Astrocyte (in vitro differentiated cells and primary cell): Measurements from ENCODE around the gene BOLL. TPM values are rescaled to one million over a fixed set of nuclear protein-coding genes. Genes with fewer than 3 reads are reported as not detected.

Source experiments
- DNase-seq: peaks from one replicate; pipeline ENCODE4 v3.0.0-alpha.2; 2010; ENCODE audit warnings: low read depth
- FAIRE-seq: peaks from 2 replicates; lab custom pipeline; 2011; peaks lifted over from hg19 to GRCh38; lab: Jason Lieb, UNC
- H2AFZ ChIP-seq: 2 replicates; pipeline ENCODE4 v1.6.0; 2012; ENCODE audit warnings: low read depth, low read length, inconsistent platforms
- H3K27ac ChIP-seq: 2 replicates; pipeline ENCODE4 v1.5.1; 2011; ENCODE audit warnings: low read depth, low read length, inconsistent platforms
- H3K27me3 ChIP-seq: 2 replicates; pipeline ENCODE4 v1.6.0; 2011; ENCODE audit warnings: low read length, inconsistent platforms; ENCODE audit not compliant: insufficient read depth
- H3K36me3 ChIP-seq: 2 replicates; pipeline ENCODE4 v1.5.1; 2011; ENCODE audit warnings: low read length, inconsistent platforms; ENCODE audit not compliant: insufficient read depth
- H3K4me1 ChIP-seq: 2 replicates; pipeline ENCODE4 v1.5.1; 2011; ENCODE audit warnings: low read length, inconsistent platforms; ENCODE audit not compliant: insufficient read depth
- H3K4me2 ChIP-seq: 2 replicates; pipeline ENCODE4 v1.6.0; 2012; ENCODE audit warnings: low read length, inconsistent platforms
- H3K4me3 ChIP-seq: 2 replicates; pipeline ENCODE4 v1.5.1; 2011; ENCODE audit warnings: low read depth, mild to moderate bottlenecking, low read length, inconsistent platforms; ENCODE audit not compliant: insufficient read depth
- H3K79me2 ChIP-seq: 2 replicates; pipeline ENCODE4 v1.6.0; 2012; ENCODE audit warnings: mild to moderate bottlenecking, low read length, inconsistent platforms; ENCODE audit not compliant: insufficient read depth
- H3K9ac ChIP-seq: 2 replicates; pipeline ENCODE4 v1.6.0; 2012; ENCODE audit warnings: mild to moderate bottlenecking, low read length, inconsistent platforms
- H3K9me3 ChIP-seq: 2 replicates; pipeline ENCODE4 v1.5.1; 2012; ENCODE audit warnings: low read depth, mild to moderate bottlenecking, low read length, inconsistent platforms; ENCODE audit not compliant: insufficient read depth
- H4K20me1 ChIP-seq: 2 replicates; pipeline ENCODE4 v1.6.0; 2012; ENCODE audit warnings: low read length, inconsistent platforms; ENCODE audit not compliant: insufficient read depth
- H3K27ac Mint-ChIP-seq: one replicate; pipeline ENCODE4 v1.8.0; 2021; ENCODE audit warnings: mild to moderate bottlenecking, mixed read lengths; ENCODE audit not compliant: unreplicated experiment
- H3K27me3 Mint-ChIP-seq: one replicate; pipeline ENCODE4 v1.8.0; 2021; ENCODE audit warnings: low read depth, mixed read lengths; ENCODE audit not compliant: unreplicated experiment
- H3K36me3 Mint-ChIP-seq: one replicate; pipeline ENCODE4 v1.8.0; 2021; ENCODE audit warnings: low read depth, mixed read lengths; ENCODE audit not compliant: unreplicated experiment
- H3K4me1 Mint-ChIP-seq: one replicate; pipeline ENCODE4 v1.8.0; 2021; ENCODE audit warnings: low read depth, mixed read lengths; ENCODE audit not compliant: unreplicated experiment
- H3K4me3 Mint-ChIP-seq: one replicate; pipeline ENCODE4 v1.8.0; 2021; ENCODE audit warnings: mild to moderate bottlenecking, moderate library complexity, mixed read lengths; ENCODE audit not compliant: unreplicated experiment
- H3K9me3 Mint-ChIP-seq: one replicate; pipeline ENCODE4 v1.8.0; 2021; ENCODE audit warnings: mild to moderate bottlenecking, mixed read lengths; ENCODE audit not compliant: unreplicated experiment
- CTCF ChIP-seq: IDR thresholded peaks from 2 replicates; pipeline ENCODE4 v1.5.1; 2011; ENCODE audit warnings: low read depth, mild to moderate bottlenecking, inconsistent platforms, low read length, moderate library complexity; ENCODE audit not compliant: insufficient read depth
- EZH2 ChIP-seq: IDR thresholded peaks from 2 replicates; pipeline ENCODE4 v1.6.1; 2012; ENCODE audit warnings: mild to moderate bottlenecking, low read length, inconsistent platforms; ENCODE audit not compliant: insufficient read depth
- total RNA-seq: library from RNA; stranded (reverse); gene quantifications from 2 replicates; pipeline ENCODE4 v1.2.1, GENCODE V29; 2021

BOLL gene
- total RNA-seq, 1 donor from 2014 or later = not detected

- H3K4me3 ChIP-seq = peak overlapping the region; percentile 40
- peaks cover 5% of the 10 kb centered on the region for H3K27me3 Mint-ChIP-seq
- no peaks in the 10 kb centered on the region for H3K4me1 ChIP-seq
- H3K4me1 Mint-ChIP-seq = no peaks in the 10 kb centered on the region
- H3K27me3 ChIP-seq = peaks cover 16% of the 10 kb centered on the region
- no peak overlapping the region for H3K27ac ChIP-seq
- H3K9ac ChIP-seq = no peak overlapping the region
- no peak overlapping the region for H3K4me3 Mint-ChIP-seq
- no peak for FAIRE-seq
- H4K20me1 ChIP-seq = no peaks in the 10 kb centered on the region
- H3K36me3 Mint-ChIP-seq = no peaks in the 10 kb centered on the region
- no peak overlapping the region for H3K27ac Mint-ChIP-seq
- peak overlapping the region; percentile 49 for H2AFZ ChIP-seq
- H3K9me3 Mint-ChIP-seq = peaks cover 2% of the 10 kb centered on the region
- peak overlapping the region; percentile 83 for H3K4me2 ChIP-seq
- TF ChIP-seq EZH2 = peak; percentile 85
- TF ChIP-seq CTCF = no peak
- H3K36me3 ChIP-seq = no peaks in the 10 kb centered on the region
- no peak for DNase-seq
- H3K79me2 ChIP-seq = no peaks in the 10 kb centered on the region
- H3K9me3 ChIP-seq = no peaks in the 10 kb centered on the region
Observed at GRCh38 chr2:197786010-197786877, 1.1 kb upstream of the BOLL start.

- no peaks in the 10 kb centered on the region for H4K20me1 ChIP-seq
- no peak for TF ChIP-seq CTCF
- no peak for TF ChIP-seq EZH2
Observed at GRCh38 chr2:197782126-197782525, 3.0 kb downstream of the BOLL start.

GRCh38 chr2:197779261-197779660, 5.9 kb downstream of the BOLL start:
- H3K4me3 ChIP-seq = no peak overlapping the region
- Mint-ChIP-seq H3K9me3 (no peaks in the 10 kb centered on the region), H3K4me3 (no peak overlapping the region), H3K4me1 (no peaks in the 10 kb centered on the region), H3K27me3 (no peaks in the 10 kb centered on the region), H3K27ac (no peak overlapping the region), H3K36me3 (no peaks in the 10 kb centered on the region)
- no peak overlapping the region for H3K27ac ChIP-seq
- peaks cover 4% of the 10 kb centered on the region for H3K27me3 ChIP-seq
- H3K4me2 ChIP-seq = no peak overlapping the region
- H3K36me3 ChIP-seq = no peaks in the 10 kb centered on the region
- no peaks in the 10 kb centered on the region for H3K9me3 ChIP-seq
- no peaks in the 10 kb centered on the region for H3K79me2 ChIP-seq
- H3K9ac ChIP-seq = no peak overlapping the region
- TF ChIP-seq EZH2 = no peak
- TF ChIP-seq CTCF = no peak
- no peak overlapping the region for H2AFZ ChIP-seq
- no peaks in the 10 kb centered on the region for H3K4me1 ChIP-seq
- no peak for DNase-seq
- H4K20me1 ChIP-seq = no peaks in the 10 kb centered on the region
- no peak for FAIRE-seq

More at GRCh38 chr2:197782126-197782525, 3.0 kb downstream of the BOLL start:
- H3K79me2 ChIP-seq = no peaks in the 10 kb centered on the region
- H3K9ac ChIP-seq = no peak overlapping the region
- no peaks in the 10 kb centered on the region for H3K36me3 ChIP-seq
- H3K9me3 ChIP-seq = no peaks in the 10 kb centered on the region
- H3K27ac ChIP-seq = no peak overlapping the region
- peaks cover 2% of the 10 kb centered on the region for H3K9me3 Mint-ChIP-seq
- no peak overlapping the region for H3K4me2 ChIP-seq
- H3K4me3 Mint-ChIP-seq = no peak overlapping the region
- FAIRE-seq (no peak), DNase-seq (no peak)
- H3K4me1 ChIP-seq = no peaks in the 10 kb centered on the region
- no peak overlapping the region for H3K27ac Mint-ChIP-seq
- H3K36me3 Mint-ChIP-seq = no peaks in the 10 kb centered on the region
- H3K4me3 ChIP-seq = no peak overlapping the region
- H3K27me3 Mint-ChIP-seq = no peaks in the 10 kb centered on the region
- no peak overlapping the region for H2AFZ ChIP-seq
- peaks cover 11% of the 10 kb centered on the region for H3K27me3 ChIP-seq
- no peaks in the 10 kb centered on the region for H3K4me1 Mint-ChIP-seq
